Right lobe of liver (tissue), 4 donors: ENCODE data around the gene RBFOX2.

Source experiments
- POLR2A ChIP-seq: fragments of 450-650 bp; IDR thresholded peaks from one replicate; pipeline ENCODE4 v1.6.1; 2017; ENCODE audit warnings: antibody characterized with exemption, mild to moderate bottlenecking
- TF ChIP-seq, protein P1 (sequence below), 4 donors: fragments of 200-600 bp in 3 of 4; fragments of 450-650 bp in 1 of 4; IDR thresholded peaks; one replicate each; pipeline versions ENCODE4 v1.5.1 to v1.8.0; 2016 to 2022; ENCODE audit warnings: antibody characterized with exemption in 4 of 4, mild to moderate bottlenecking in 2 of 4
- donor health status: DM: no; HTN: no; CAD: no.
- donor health status: DM: no; HTN: no; CAD: no.
- donor health status: DM: no; HTN: yes; CAD: no.

- TF ChIP-seq, protein P1, sequence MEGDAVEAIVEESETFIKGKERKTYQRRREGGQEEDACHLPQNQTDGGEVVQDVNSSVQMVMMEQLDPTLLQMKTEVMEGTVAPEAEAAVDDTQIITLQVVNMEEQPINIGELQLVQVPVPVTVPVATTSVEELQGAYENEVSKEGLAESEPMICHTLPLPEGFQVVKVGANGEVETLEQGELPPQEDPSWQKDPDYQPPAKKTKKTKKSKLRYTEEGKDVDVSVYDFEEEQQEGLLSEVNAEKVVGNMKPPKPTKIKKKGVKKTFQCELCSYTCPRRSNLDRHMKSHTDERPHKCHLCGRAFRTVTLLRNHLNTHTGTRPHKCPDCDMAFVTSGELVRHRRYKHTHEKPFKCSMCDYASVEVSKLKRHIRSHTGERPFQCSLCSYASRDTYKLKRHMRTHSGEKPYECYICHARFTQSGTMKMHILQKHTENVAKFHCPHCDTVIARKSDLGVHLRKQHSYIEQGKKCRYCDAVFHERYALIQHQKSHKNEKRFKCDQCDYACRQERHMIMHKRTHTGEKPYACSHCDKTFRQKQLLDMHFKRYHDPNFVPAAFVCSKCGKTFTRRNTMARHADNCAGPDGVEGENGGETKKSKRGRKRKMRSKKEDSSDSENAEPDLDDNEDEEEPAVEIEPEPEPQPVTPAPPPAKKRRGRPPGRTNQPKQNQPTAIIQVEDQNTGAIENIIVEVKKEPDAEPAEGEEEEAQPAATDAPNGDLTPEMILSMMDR (IDR thresholded peaks at IDR 0.05) = no peak
- TF ChIP-seq POLR2A = no peak
Measured at GRCh38 chr22:36073476-36073875, 44.9 kb upstream of the RBFOX2 start.
